Sigmoid colon (tissue), 4 donors: Measurements from ENCODE around the gene TUBA3E.
"Not testable (repeated sequence)": the region's sequence is repeated elsewhere in the genome, so short reads cannot be mapped to it uniquely, and the experiment has no call there.

Experiments used
- CTCF ChIP-seq, 4 experiments: fragments of 450-650 bp in 3 of 4; fragments of 200-600 bp in 1 of 4; IDR thresholded peaks; one replicate each; pipeline ENCODE4 v1.5.1; 2016 to 2019; ENCODE audit warnings: antibody characterized with exemption in 4 of 4, mild to moderate bottlenecking in 3 of 4, moderate library complexity in 2 of 4
- EP300 ChIP-seq, 4 donors: sonication (generic); formaldehyde crosslinking; IDR thresholded peaks; one replicate each; pipeline ENCODE4 v1.6.1; 2017; ENCODE audit warnings: antibody characterized with exemption in 4 of 4
- POLR2AphosphoS5 ChIP-seq, 4 donors: sonication (generic); formaldehyde crosslinking; IDR thresholded peaks; one replicate each; pipeline ENCODE4 v1.6.1; 2017; ENCODE audit warnings: antibody characterized with exemption in 4 of 4

DNA sequence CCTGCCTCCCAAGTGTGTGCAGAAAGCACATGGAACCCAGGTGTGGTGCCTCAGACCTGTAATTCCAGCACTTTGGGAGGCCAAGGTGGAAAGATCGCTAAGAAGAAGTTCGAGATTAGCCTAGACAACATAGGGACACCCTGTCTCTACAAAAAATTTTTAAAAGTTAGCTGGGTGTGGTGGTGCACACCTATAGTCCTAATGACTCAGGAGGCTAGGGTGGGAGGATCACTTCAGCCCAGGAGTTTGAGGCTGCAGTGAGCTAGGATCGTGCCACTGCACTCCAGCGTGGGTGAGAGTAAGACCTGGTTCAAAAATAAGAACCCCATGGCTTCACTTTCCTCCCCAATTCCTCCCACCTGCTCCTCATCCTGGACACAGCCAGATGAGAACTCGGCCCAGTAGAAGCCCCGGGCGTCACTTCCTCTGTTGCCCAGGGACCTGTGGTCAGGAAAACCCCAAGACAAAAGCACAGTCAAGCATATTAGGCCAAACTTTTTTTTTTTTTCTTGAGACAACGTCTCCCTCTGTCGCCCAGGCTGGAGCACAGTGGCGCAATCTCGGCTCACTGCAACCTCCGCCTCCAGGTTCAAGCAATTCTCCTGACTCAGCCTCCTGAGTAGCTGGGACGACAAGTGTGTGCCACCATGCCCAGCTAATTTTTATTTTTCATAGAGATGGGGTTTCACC, 40.3 kb downstream of the TUBA3E start:
- TF ChIP-seq CTCF, EP300, POLR2AphosphoS5 (IDR thresholded peaks at IDR 0.05): not testable (repeated sequence)
